NCI-H345 treated with DMSO at 0.1 percent for 48 hours (cell line): ENCODE results near the gene PTGES3L.
"Not testable (repeated sequence)": the region's sequence is repeated elsewhere in the genome, so short reads cannot be mapped to it uniquely, and the experiment has no call there.

ENCODE experiments used
- DNase-seq: peaks from one replicate; lab custom pipeline; 2025; ENCODE audit not compliant: unreplicated experiment; lab: John Stamatoyannopoulos, UW

Gene PTGES3L

DNA sequence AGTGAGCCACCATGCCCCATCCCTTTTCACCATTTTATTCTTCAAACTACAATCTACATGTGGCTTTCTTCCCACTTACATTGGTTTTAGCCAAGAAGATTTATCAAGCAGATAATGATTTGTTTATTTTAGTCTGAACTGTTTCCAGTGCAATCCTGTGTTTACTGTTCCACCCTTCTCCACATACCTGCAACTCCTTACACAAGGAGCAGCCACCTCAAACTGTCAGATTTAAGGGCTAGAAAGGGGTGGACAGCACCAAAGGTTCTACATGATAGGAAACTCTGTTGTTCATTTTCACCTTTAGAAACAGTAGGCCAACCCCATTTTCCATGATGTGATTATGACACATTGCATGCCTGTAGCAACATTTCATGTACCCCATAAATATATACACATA, 2.4 kb upstream of the PTGES3L start:
- no peak for DNase-seq

GRCh38 chr17:42980766-42981397, 1.0 kb upstream of the PTGES3L start:
- peak; percentile 9 for DNase-seq

DNA sequence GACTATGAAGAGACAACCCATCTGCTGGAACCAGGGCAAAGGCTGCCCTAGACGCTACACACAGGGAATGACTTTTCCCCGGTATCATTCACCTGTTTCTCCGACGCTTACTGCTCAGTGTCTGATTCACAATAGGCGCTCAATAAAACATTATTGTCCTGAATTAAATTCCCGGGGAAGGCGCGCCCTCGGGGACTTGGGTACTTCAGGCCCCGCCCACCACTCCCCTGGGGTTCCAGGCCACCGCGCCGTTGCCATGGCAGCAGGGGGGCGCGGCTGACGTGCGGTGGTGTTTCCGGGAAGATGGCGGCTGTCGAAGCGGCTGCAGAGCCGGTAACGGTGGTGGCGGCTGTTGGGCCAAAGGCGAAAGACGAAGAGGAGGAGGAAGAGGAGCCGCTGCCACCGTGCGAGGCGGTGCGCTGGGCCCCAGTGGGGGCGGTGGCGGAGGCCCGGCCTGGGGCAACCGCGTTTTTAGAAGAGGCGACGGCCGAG, 440 bp upstream of the PTGES3L start, which contains the start of gene RUNDC1:
RUNDC1 (plus strand) TSS at position 292 of the 492 bp plus-strand sequence; CDS start at position 304, 12 bp downstream.
- peak; percentile 73 for DNase-seq

DNA sequence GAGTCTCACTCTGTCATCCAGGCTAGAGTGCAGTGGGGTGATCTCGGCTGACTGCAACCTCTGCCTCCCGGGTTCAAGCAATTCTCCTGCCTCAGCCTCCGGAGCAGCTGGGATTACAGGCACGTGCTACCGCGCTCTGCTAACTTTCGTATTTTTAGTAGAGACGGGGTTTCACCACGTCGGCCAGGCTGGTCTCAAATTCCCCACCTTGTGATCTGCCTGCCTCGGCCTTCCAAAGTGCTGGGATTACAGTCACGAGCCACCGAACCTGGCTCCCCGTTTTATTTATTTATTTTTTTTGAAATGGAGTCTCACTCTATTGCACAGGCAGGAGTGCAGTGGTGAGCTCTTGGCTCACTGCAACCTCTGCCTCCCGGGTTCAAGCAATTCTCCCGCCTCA, 4.2 kb downstream of the PTGES3L start:
- not testable (repeated sequence) for DNase-seq

GRCh38 chr17:42975265-42975664, 4.6 kb downstream of the PTGES3L start:
- DNase-seq, result no peak

DNA sequence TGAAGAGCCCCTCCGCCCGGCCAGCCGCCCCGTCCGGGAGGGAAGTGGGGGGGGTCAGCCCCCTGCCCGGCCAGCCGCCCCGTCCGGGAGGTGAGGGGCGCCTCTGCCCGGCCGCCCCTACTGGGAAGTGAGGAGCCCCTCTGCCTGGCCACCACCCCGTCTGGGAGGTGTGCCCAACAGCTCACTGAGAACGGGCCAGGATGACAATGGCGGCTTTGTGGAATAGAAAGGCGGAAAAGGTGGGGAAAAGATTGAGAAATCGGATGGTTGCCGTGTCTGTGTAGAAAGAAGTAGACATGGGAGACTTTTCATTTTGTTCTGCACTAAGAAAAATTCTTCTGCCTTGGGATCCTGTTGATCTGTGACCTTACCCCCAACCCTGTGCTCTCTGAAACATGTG, 6.6 kb downstream of the PTGES3L start:
- DNase-seq, result not testable (repeated sequence)

GRCh38 chr17:42971589-42971988, 8.3 kb downstream of the PTGES3L start:
- DNase-seq, result no peak

DNA sequence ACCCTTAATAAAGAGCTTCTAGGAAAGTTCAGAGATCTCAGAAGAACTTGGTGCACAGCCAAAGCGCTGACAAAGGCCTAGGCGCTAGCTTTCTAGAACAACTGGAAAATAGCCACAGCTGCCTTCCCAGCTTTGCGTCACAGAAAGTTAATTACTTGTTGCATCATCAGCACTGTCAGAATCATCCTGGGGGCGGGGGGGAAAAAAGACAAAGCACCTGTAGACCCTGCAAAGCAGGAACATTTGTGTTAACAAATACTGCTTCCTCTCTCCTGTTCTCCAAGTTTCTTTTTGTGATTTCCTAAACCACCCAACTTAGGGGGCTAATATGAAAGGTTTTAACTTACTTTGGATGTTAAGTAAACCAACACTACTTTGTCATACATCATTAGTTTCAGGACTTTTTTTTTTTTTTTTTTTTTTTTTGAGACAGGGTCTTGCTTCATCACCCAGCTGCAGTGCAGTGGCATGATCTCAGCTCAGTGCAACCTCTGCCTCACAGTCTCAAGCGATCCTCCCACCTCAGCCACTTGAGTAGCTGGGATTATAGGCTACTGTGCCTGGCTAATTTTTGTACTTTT, 10.8 kb downstream of the PTGES3L start:
- DNase-seq, result no peak

DNA sequence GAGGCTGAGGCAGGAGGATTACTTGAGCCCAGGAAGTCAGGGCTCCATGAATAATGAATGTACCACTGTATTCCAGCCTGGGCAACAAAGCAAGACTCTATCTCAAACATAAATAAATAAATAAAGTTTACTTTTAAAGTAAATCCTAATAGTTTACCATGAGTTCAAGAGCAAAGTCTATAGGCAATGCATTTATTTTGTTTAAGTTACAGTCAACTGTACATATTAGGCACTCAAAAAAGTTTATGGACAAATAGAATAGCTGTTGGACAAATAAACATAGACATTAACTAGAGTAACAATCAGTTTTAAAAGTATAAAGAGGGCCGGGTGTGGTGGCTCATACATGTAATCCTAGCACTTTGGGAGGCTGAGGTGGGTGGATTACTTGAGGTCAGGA, 12.0 kb downstream of the PTGES3L start:
- no peak for DNase-seq

DNA sequence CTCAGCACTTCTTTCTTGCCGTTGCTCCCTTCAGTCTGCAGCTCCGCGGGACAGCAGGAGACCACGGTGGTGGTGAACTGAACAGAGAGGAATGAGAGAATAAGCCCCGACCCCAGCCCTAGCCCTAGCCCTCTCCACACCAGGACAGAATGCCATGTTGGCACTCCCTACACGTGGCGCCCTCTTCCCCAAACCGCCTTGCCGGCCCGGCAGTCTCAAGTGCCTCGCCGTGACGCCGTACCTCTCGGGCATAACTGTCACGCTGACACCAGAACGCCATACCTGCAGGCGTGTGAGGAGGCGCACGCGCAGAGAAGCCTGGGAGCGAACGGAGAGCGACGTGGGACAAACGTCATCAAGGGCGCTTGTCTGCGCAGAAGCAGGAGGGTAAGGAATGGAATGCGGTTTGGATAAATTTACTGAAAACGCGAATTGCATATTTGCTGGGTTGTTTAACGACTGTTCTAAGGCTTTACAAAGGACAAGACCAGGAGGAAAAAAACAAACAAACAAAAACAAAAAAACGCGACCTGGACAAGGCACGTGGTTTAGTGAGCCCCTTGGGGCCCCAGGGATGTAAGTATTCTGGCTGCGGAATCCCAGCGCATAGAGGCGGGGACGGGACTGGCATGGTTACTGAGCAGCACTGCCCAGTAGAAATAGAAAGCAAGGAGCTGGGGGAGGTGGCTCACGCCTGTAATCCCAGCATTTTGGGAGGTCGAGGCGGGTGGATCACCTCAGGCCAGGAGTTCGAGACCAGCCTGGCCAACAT, 15.5 kb downstream of the PTGES3L start, which contains the start of gene AARSD1:
AARSD1 (minus strand) TSS at position 294 of the 772 bp plus-strand sequence; CDS start at position 280, 14 bp downstream.
- peak; percentile 92 for DNase-seq

DNA sequence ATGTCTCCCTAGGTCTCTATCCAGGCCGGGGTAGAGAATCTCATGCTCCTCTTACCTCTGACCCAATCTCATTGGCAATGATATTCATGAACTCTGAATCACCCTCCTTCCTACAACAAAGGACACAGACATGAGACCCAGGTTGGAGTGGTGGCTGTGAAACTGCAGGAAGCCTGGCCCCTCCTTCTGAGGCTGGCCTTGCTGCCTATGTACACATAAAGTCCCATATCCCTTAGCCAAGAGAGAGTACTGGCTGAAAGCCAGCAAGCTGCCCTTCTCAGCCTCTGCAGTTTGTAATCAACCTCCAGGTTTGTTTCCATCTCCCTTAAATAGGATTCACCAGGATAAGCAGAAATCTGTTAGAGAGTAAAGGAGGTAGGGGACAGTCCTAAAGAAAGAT, 26.2 kb downstream of the PTGES3L start:
- no peak for DNase-seq

- no peak for DNase-seq
These were observed 29.7 kb downstream of the PTGES3L start for GRCh38 chr17:42950044-42950783.

GRCh38 chr17:42946812-42947211, 33.1 kb downstream of the PTGES3L start:
- no peak for DNase-seq

- no peak for DNase-seq
These were observed 35.7 kb downstream of the PTGES3L start for GRCh38 chr17:42944211-42944610.

DNA sequence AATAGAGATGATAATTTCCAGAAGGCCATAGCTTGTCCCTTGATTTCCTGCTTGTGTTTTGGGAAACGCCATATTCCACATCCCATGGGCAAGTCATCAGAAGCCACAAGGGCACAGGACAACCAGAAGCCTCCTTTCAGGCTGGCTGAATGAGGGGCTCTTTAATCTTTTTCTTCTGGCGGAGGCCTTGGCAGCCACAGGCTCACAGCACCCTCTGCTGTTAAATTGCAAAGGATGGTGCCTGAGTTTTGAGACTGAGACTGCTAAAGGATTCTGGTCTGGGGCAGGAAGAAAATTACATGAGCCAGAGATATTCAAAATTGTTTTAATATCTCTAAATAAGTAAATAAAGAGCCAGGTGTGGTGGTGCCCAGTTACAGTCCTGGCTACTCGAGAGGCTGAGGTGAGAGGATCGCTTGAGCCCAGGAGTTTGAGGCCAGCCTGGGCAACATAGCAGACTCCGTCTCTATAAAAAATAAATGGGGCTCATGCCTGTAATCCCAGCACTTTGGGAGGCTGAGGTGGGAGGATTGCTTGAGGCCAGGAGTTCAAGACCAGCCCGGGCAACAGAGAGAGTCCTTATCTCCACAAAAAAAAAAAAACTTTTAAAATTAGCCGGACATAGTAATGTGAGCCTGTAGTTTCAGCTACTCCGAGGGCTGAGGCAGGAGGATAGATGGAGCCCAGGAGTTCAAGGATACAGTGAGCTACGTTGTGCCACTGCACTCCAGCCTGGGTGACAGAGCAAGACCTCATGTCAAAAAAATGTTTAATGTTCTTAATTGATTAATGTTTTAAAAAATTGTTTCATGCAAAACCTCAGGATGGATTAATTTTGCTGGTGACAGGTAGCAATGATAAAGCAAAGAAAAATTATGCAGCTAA, 41.9 kb downstream of the PTGES3L start:
- DNase-seq, result peak; percentile 11

- no peak for DNase-seq
These were observed 50.4 kb downstream of the PTGES3L start for GRCh38 chr17:42929497-42929844.

DNA sequence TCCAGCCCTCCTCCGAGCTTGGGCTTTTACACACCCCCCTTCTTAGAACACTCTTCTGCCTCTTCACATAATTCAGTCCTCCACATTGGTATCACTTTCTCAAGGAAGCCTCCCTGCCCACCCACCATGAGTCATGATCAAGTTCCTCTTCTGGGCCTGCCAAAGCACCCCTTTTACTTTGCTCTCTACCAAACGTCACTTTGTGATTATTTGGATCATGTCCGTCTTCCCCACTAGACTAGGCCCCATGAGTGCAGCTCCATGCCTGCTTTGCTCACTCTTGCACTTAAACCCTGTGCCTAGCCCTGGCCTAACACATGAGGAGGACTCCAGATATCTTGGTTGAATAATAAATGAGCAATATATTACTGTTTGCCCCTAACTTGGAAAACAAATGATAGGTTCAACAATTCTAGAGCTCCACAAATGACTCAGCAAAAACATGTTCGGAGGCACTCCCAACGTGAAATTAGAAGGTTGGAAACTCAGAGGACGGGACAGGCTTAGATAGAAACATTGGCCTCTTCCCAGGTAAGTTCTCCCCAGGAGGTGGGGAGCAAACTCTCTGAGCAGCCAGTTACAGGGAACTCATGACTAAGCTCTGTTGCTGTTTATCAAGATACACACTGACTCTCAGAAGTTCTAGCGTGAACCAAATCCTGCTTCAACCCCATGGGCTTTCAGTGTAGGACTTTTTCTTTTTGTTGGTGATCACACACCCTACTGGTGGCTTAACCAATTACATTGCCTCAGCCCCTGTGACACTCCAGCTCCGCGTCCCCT, 51.0 kb downstream of the PTGES3L start:
- no peak for DNase-seq

- DNase-seq, result no peak
These were observed 55.0 kb downstream of the PTGES3L start for GRCh38 chr17:42924891-42925290.

DNA sequence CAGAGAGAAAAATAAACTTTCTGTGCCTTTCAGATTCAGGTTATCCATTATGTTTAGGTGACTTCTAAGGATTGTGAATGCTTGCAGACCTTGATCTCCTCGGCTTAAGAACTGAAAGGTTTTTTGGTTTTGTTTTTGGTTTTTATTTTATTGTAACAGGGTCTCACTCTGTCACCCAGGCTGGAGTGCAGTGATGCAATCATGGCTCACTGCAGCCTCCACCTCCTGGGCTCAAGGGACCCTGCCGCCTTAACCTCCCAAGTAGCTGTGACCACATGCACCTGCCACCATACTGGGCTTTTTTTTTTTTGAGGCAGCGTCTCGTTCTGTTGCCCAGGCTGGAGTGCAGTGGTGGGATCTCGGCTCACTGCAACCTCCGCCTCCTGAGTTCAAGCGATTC, 56.4 kb downstream of the PTGES3L start:
- not testable (repeated sequence) for DNase-seq
